NCI-H1417 treated with DMSO at 0.1 percent for 48 hours (cell line): Measurements from ENCODE around the gene CYSTM1.

Experiments
- DNase-seq: peaks from one replicate; lab custom pipeline; 2025; lab: John Stamatoyannopoulos, UW

The CYSTM1 gene

DNA sequence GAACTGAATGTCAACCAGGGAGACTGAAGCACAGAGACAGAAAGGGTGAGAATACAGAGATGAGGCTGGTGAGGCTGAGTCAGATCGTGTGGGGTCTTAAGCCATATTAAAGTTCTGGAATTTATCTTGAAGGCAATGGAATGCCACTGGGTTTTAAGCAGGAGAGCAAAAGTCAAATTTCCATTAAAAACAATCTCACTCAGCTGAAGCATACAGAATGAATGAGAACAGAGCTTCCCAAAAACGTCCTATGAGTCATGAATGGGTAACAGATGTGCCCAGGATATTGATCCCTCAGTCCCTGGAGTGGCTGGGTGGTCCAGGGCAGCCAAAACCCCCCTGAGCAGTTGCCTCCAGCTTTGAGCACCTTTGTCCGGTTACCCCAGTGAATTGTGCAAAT is 83.0 kb downstream of the CYSTM1 start:
- DNase-seq, result no peak

DNA sequence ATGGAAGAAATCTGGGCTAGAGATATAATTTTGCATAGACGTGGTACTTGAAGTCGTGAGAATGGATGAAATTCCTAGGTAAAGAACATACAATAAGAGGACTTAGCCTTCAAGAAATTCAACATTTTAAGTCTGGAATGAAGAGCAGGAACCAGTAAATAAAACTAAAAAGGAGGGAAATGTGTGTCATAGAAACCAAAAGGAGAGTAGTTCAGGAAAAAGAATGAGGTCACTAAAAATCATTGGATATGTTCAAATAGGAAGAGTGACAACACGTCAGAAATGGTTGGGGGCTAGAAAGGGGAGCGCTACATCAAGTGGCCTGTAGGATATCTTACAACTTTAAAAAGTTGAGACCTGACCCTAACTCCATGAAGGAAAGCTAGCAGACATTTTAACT is 83.9 kb downstream of the CYSTM1 start:
- DNase-seq, result no peak

DNA sequence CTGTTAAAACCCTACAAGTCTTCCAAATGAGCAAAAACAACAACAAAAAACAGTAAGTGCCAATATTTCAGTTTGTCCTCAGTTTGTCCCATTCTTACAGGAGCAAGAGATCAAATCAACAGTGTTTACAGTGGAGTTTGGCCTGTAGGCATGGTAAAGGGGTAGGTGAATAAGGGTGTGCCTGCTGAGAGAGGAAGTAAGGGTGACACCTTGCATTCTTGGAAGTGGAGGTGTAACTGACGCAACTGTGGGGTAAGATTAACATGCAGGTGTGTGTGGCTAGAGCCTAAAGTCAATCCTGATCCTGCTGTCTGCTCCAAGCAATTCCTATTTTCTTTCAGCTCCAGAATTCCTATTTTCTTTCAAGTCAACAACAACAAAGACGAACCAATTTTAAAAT is 84.5 kb downstream of the CYSTM1 start:
- DNase-seq, result no peak

DNA sequence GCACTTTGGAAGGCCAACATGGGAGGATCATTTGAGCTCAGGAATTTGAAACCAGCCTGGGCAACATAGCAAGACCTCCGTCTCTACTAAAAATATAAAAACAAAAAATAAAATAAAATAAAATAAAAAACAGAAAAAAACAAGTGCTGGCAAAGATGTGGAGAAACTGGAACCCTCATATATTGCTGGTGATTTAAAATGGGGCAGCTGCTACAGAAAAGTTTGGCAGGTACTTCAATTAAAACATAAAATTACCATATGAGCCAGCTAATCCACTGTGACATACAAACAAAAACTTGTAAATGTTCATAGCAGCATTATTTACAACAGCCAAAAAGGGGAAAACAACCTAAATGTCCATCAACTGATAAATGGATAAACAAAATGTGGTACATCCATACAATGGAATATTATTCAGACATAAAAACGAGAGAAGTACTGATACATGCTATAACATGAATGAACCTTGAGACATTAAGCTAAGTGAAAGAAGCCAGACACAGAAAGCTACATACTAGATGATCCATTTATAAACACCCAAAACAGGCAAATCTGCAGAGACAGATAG is 85.2 kb downstream of the CYSTM1 start:
- DNase-seq, result no peak

DNA sequence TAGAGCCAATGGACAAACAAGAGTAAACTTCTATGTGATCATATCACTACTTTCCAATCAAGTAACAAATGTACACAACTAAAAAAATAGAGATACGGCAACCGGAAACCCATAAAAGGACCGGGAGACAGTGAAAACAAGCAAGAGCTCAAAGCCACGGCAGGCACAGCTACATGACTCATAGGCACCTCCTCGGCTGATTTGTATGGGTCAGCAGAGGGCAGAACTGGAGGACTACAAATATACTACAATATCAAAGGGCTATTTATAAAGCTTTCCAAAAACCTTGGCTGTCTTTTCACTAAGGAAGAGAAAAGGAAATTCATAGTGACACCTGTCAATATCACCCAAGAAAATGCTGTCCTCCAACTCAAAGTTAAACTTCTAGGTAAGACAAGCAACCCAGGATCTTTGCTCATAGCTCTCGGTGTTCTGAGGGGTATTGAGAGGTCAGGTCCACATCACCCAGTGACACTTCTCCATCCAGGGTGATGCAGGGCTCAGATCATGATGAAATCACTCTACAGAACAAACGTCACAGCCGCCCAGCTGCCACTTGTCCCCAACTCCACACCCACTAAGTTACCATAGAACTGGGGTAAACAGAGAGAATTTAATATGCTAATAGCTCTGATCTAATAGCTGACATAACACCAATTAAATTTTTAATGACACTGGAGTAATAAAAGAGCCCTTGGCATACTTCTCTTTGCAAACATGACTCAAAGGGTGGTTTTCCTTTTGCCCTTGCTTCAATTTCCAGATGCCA is 86.6 kb downstream of the CYSTM1 start:
- no peak for DNase-seq

DNA sequence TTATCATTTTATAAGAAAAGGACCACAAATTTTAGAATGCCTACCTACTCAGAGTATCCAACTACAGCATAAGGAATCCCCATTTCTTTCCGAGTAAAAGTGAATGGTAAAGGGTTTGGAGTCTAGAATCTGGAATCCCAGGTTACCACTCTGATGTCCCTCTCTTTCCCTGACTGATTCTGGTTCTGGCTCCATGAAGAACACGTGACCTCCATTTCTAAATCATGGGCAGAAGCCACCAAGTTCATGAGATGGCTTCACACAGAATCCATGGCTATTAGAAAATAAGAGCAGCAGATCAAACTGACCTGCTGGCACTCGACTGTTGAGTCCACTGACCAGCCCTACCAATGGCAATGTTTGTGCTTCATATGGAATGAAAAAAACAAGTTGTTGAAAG is 87.2 kb downstream of the CYSTM1 start:
- DNase-seq, result no peak

DNA sequence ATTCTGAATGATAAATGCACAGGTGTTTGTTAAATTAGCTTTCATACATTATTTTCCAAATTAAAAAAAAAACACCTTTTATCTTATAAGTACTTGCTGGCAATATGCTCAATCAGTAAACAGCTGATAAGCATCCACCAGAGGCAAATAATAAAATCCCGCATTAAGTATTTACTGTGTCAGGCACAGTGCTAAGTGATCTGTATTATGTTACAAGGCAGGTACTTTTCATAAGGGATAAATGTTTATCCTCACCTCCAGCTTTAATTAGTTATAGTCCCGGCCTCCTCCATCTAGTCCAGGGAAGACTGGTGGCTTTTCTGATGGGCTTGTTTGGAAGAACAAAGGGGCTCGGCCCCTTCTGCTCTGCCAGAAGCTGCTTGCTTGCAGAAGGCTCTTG is 87.9 kb downstream of the CYSTM1 start:
- DNase-seq, result no peak

DNA sequence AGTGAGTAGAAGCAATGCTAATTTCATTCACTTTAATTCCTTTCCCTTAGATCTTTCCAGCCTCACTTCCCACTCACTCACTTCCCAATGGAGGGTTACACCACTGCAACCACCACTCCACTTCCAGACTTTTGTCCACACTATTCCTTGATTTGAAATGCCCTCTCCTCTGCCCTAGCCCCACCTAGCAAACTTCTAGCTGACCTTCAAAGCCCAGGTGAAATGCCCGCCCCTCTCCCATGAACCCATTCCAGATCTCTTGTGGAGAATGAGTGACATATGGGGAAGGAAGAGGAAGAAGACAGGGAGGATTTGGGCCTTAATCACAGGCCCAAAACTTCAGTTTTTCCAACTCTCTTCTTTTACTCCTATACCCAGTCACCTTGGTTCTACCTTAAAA is 90.9 kb downstream of the CYSTM1 start:
- DNase-seq, result no peak

DNA sequence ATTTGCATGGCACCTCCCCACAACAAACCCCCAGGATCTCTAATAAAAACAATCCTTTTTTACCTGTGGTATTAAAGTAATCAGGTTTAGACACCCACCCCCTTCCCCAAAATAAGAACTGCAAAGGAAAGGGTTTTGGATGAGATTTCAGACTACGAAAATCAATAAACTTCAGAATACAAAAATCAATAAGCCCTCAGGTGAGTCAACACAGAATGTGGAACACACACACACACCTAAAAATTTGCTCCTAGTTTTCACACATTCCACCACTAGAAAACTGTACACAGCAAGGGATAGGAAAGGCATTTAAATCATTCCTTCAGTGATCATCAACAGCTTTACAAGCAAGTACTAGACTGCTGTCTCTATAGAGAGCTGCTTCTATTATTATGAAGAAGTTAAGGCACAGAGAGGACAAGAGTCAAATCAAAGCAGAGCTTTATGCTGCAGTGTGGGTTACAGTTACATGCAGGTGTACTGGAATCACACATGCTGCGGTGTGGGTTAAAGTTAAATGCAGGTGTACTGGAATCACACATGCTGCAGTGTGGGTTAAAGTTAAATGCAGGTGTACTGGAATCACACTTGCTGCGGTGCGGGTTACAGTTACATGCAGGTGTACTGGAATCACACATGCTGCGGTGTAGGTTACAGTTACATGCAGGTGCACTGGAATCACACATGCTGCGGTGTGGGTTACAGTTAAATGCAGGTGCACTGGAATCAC is 91.6 kb downstream of the CYSTM1 start:
- no peak for DNase-seq

DNA sequence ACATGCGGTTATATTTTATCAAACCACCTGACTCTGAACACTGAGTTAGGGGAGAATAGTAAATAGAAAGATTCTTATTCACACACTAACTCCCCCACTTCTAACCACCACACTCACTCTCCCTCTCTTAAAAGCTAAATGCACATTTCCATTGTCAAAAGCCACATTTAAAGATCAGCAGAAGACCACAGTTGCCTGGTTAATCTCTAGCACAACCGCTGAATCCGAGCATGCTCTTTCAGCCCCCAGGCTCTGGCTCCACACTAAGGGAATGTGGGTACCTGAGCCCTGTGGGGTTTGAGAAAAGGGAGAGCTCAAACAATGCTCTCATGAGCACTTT is 92.2 kb downstream of the CYSTM1 start:
- DNase-seq, result no peak

DNA sequence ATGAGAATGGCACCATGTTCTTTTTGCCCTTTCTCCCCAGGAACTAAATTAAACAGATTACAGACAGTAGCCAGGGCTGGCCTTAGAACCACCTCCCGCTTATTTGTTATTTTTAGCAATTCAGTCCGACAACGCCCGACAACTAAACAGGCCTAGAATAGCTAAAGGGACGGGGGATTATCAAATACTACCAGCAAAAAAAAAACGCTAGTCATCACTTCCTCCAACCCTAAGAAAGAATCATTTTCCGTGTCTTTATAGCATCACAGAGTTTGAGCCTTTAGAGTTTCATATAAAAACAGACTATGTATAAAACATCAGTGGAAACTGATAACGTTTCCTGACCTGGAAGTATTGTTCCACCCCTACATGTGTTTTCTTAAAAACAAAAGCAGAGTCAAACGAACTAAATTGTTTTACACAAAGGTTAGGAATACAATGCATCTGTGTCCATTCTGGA is 92.6 kb downstream of the CYSTM1 start:
- no peak for DNase-seq

DNA sequence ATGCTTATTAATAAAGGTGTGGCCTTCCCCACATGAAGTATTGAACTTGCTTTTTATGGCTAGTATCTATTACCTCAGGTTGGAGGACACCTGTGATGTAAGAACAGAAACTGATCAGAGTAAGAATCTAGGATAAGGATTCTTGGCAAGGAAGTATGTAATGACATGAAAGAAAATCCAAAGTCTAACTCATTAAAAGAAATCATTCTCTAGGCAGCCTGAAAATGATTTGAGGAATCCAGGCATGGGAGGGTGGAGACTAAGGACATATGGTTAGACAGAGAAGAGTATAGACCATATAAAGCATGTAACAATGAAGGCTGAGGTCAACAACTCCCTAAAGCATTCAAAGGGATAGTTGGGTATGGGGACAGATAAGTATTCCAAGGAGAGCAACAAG is 95.0 kb downstream of the CYSTM1 start:
- DNase-seq, result no peak

DNA sequence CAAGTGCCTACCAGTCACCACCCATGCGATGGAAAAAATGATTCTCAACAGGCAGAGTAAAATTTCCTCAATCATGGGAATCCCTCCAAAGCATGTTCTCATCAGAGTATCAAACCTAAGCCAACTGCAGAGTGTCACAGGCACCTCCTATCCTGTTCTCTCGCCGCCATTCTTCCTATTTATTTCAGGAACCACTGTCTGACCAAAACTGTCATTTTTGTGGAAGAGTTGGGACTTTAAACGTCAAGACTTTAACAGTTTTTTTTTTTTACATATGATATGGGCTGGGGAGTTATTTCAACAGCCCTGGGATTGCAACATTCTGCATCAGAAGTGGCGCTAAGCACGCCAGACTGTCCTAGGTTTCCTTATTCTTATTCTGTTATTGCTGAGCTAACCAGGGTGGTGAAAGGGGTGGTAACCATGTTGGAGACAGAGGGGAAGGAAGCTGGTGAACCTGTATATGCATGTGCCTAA is 98.5 kb downstream of the CYSTM1 start:
- no peak for DNase-seq

DNA sequence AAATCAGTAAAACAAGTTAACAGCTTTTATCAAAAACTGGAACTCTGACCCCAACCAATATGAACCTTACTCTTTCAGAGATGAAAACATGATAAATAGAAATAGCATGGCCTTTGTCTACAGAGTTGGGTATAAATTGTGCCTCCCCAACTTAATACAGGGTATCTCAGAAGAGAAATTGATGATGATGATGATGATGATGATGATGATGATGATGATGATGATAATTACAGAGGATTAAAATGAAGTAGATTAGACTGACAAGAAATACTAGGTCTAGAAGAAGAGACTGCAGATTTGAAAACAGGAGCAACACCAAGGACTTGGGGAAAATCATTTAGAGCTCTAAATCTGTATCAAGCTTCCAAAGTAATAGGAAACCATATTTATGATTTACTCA is 100.8 kb downstream of the CYSTM1 start:
- DNase-seq, result no peak

DNA sequence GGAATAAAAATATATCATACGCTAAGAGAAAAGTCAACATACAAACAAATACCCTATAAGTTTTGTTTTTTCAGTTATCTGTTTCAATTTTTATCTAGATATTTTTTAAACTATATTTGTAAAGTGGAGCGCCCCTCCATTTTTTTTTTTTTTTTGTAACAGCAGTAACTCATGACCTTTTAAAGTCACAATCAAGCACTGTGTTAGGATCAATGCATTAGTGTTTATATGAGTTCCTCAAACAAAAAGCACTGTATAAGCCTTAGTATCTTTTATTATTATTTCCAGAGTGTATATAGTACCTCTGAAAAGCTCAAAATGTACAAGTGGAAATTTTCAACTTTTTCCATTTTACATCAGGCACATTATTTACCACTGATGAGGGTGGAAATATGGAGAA is 107.3 kb downstream of the CYSTM1 start:
- no peak for DNase-seq

DNA sequence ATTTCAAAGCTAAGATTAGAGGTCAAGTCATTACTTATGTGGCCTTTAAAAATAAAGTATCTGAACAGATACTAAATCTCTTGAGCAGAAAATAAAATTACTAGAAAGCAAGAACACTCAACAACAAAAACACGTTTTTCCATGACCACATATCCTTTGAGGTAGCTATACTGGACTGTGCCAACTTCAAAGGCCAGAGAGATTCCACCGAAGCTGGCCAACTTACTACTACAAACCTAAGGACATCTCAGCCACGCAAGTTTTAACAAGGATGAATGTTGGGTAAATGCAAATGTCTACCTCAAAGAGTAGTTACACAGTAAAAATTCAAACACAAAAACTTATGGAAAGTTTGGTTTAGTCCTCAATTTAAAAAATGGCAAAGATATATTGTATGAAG is 109.0 kb downstream of the CYSTM1 start:
- no peak for DNase-seq

DNA sequence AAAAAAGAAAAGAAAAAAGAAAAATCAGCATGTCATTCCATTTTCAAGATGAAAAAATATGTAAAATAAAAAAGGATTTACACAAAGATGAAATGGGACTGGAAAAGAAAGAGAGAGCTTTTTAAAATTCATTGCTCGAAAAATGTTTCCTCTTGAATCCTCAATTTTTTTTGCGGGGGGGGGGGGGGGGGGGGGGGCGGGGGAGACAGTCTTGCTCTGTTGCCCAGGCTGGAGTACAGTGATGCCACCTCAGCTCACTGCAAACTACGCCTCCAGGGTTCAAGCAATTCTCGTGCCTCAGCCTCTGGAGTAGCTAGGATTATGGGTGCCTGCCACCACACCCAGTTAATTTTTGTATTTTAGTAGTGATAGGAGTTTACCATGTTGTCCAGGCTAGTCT is 111.4 kb downstream of the CYSTM1 start:
- no peak for DNase-seq

DNA sequence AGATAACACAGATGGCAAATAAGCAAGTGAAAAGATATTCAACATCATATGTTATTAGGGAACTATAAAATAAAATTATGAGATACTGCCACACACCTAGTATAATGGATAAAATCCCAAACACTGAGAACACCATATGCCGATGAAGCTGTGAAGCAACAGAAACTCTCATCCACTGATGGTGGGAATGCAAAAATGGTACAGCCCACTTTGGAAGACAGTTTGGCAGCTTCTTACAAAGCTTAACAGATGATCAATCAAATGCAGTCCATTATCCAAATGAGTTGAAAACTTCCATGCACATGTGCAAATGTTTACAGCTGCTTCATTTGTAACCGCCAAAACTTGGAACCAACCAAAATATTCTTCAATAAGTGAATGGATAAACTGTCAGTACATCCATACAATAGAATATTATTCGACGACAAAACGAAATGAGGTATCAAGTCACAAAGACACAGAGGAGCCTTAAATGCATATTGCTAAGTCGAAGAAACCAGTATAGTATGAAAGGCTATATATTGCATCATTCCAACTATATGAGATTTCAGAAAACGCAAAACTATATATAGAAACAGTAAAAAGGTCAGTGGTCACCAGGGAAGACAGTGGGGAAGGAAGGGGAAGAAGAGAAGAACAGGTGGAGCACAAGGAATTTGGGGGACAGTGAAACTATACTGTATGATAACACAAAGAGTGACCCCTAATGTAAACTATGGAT is 113.0 kb downstream of the CYSTM1 start:
- DNase-seq, result no peak

DNA sequence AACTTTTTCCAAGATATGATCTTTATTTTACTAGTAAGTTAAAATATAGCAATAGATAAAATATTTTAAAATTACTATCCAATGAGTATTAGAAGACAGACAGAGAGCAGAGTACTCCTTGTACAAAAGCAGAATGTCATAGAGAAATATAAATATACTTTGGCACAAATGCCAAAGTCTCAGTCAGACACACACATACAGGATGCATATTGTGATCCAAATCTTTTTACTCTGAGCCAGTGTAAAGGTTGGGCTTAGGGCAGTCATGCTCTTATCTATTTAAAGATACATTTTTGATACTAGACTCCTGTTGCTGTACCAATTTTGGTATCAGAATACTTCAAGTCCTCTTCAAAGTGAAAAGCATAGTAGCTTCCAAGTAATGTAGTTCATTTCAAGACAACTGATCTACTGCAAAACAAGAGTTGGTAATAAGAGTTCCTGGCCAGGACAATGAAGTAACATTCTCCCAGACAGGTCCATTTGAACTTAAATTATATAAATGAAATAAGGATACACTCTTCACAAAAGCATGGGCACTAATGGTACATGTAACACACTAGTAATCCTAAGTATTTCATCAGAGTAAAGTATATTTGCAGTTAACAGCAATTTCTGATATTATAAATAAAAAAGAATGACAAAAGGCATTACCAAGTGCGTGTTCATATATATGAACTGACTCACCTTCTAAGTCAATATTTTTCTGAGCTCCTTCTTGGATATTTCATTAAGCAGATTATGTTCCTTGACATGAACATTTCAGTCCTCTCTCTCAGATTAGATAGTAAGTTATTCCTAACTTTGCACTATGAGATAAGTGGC is 117.4 kb downstream of the CYSTM1 start:
- no peak for DNase-seq
